Fibroblast of lung (primary cell): ENCODE measurements around the gene PRKCD. TPM values are rescaled to one million over a fixed set of nuclear protein-coding genes. Genes with fewer than 3 reads are reported as not detected.
A peak's percentile ranks its signal among the peaks of the same experiment; 100 is the strongest.

Source experiments
- DNase-seq, 2 donors: peaks; one replicate each; pipeline versions ENCODE4 v3.0.0 to v3.0.0-alpha.2; 2010; ENCODE audit warnings: low read depth in 2 of 2
- H2AFZ ChIP-seq: 2 replicates; pipeline ENCODE4 v1.5.1; 2012; ENCODE audit warnings: low read length, control low read depth, inconsistent platforms
- H3K27ac ChIP-seq: 2 replicates; pipeline ENCODE4 v1.5.1; 2011; ENCODE audit warnings: low read length, control low read depth; ENCODE audit not compliant: insufficient read depth
- H3K27me3 ChIP-seq: 2 replicates; pipeline ENCODE4 v1.5.1; 2011; ENCODE audit warnings: mild to moderate bottlenecking, low read length; ENCODE audit not compliant: control insufficient read depth, insufficient read depth
- H3K36me3 ChIP-seq: 2 replicates; pipeline ENCODE4 v1.5.1; 2011; ENCODE audit warnings: low read length; ENCODE audit not compliant: control insufficient read depth, insufficient read depth
- H3K4me1 ChIP-seq: 2 replicates; pipeline ENCODE4 v1.5.1; 2011; ENCODE audit warnings: low read length; ENCODE audit not compliant: control insufficient read depth, insufficient read depth; ENCODE audit errors: extremely low read depth
- H3K4me2 ChIP-seq: 2 replicates; pipeline ENCODE4 v1.5.1; 2011; ENCODE audit warnings: low read length, control low read depth; ENCODE audit not compliant: insufficient read depth; ENCODE audit errors: extremely low read depth
- H3K4me3 ChIP-seq, 4 experiments: fragments of 200-600 bp in 1 of 4; sonication (generic) in 1 of 4; replicated peaks in 1 of 4; 2 replicates each; pipeline ENCODE4 v1.5.1; 2011 to 2016; ENCODE audit warnings: low read length in 4 of 4, low read depth in 3 of 4, mild to moderate bottlenecking in 3 of 4, control low read depth in 2 of 4, inconsistent platforms in 1 of 4, mixed read lengths in 1 of 4; ENCODE audit not compliant: insufficient read depth in 1 of 4; ENCODE audit errors: control extremely low read depth in 1 of 4
- H3K79me2 ChIP-seq: 2 replicates; pipeline ENCODE4 v1.5.1; 2012; ENCODE audit warnings: mild to moderate bottlenecking, low read length, inconsistent platforms; ENCODE audit not compliant: control insufficient read depth, insufficient read depth
- H3K9ac ChIP-seq: 2 replicates; pipeline ENCODE4 v1.5.1; 2011; ENCODE audit warnings: mild to moderate bottlenecking, low read length, control low read depth; ENCODE audit not compliant: insufficient read depth
- H3K9me3 ChIP-seq: 2 replicates; pipeline ENCODE4 v1.5.1; 2012; ENCODE audit warnings: low read depth, low read length; ENCODE audit not compliant: control insufficient read depth, insufficient read depth
- H4K20me1 ChIP-seq: 2 replicates; pipeline ENCODE4 v1.5.1; 2011; ENCODE audit warnings: low read length; ENCODE audit not compliant: control insufficient read depth, insufficient read depth; ENCODE audit errors: extremely low read depth
- CTCF ChIP-seq, 2 donors: IDR thresholded peaks in 1 of 2; conservative IDR thresholded peaks in 1 of 2; 1 replicate in 1 of 2; 2 replicates in 1 of 2; pipeline ENCODE4 v1.5.1; 2011 to 2012; ENCODE audit warnings: low read length in 2 of 2, control low read depth in 1 of 2, inconsistent platforms in 1 of 2, low read depth in 1 of 2, mild to moderate bottlenecking in 1 of 2
- EZH2 ChIP-seq: IDR thresholded peaks from 2 replicates; pipeline ENCODE4 v1.5.1; 2012; ENCODE audit warnings: low read length, control low read depth, mild to moderate bottlenecking; ENCODE audit errors: missing control alignments
- polyA plus RNA-seq, 2 donors: library from polyadenylated mRNA; depleted of rRNA in 1 of 2; stranded (reverse) in 1 of 2; unstranded in 1 of 2; fragments of >200 nt; gene quantifications; 2 replicates each; pipeline ENCODE4 v1.2.1, GENCODE V29; 2011 to 2012; ENCODE audit warnings: missing spikeins in 1 of 2
- total RNA-seq: library from RNA; depleted of rRNA; stranded (reverse); fragments of >200 nt; gene quantifications from 2 replicates; pipeline ENCODE4 v1.2.1, GENCODE V29; 2014

Gene PRKCD
- total and polyA plus RNA-seq, 2 donors (not counting 1 experiment from before 2014, with no cell fraction given) = 3.8 to 21.2 TPM

GRCh38 chr3:53195066-53195450, 34.0 kb downstream of the PRKCD start:
- Histone ChIP-seq H3K4me3 (no peak overlapping the region), H4K20me1 (no peaks in the 10 kb centered on the region), H3K27ac (no peak overlapping the region), H3K36me3 (peaks cover 1% of the 10 kb centered on the region), H2AFZ (no peak overlapping the region), H3K79me2 (no peaks in the 10 kb centered on the region), H3K9me3 (no peaks in the 10 kb centered on the region), H3K9ac (no peak overlapping the region), H3K4me2 (no peak overlapping the region), H3K4me1 (peaks cover 9% of the 10 kb centered on the region), H3K27me3 (no peaks in the 10 kb centered on the region)
- no peak for DNase-seq
- no peak for TF ChIP-seq EZH2
- no peak for TF ChIP-seq CTCF (conservative IDR thresholded peaks at IDR 0.05 in 1 of 2, IDR thresholded peaks at IDR 0.05 in 1 of 2; ENCODE audit: low read depth in 1 of 2, low read length in 2 of 2)

GRCh38 chr3:53195602-53196574, 34.9 kb downstream of the PRKCD start:
- H3K27me3 ChIP-seq = no peaks in the 10 kb centered on the region
- H3K4me1 ChIP-seq = peaks cover 9% of the 10 kb centered on the region
- H2AFZ ChIP-seq = no peak overlapping the region
- TF ChIP-seq EZH2 = no peak
- peak; percentile 90 to 95 for TF ChIP-seq CTCF (conservative IDR thresholded peaks at IDR 0.05 in 1 of 2, IDR thresholded peaks at IDR 0.05 in 1 of 2; ENCODE audit: low read depth in 1 of 2, low read length in 2 of 2)
- no peaks in the 10 kb centered on the region for H3K79me2 ChIP-seq
- H3K4me3 ChIP-seq = no peak overlapping the region
- H3K36me3 ChIP-seq = peaks cover 1% of the 10 kb centered on the region
- H4K20me1 ChIP-seq = no peaks in the 10 kb centered on the region
- peak; percentile 23 to 34 for DNase-seq
- H3K9ac ChIP-seq = no peak overlapping the region
- H3K27ac ChIP-seq = no peak overlapping the region
- no peaks in the 10 kb centered on the region for H3K9me3 ChIP-seq
- peak overlapping the region; percentile 40 for H3K4me2 ChIP-seq

- no peak overlapping the region for H3K9ac ChIP-seq
- H2AFZ ChIP-seq = no peak overlapping the region
- no peak overlapping the region for H3K4me3 ChIP-seq
- H3K4me1 ChIP-seq = peaks cover 9% of the 10 kb centered on the region
- peak; percentile 56 to 62 for DNase-seq
- H3K27me3 ChIP-seq = no peaks in the 10 kb centered on the region
- H4K20me1 ChIP-seq = no peaks in the 10 kb centered on the region
- H3K4me2 ChIP-seq = no peak overlapping the region
- H3K36me3 ChIP-seq = peaks cover 1% of the 10 kb centered on the region
- no peak overlapping the region for H3K27ac ChIP-seq
- peak in 1 of 2 donors; percentile 14 for TF ChIP-seq CTCF (conservative IDR thresholded peaks at IDR 0.05 in 1 of 2, IDR thresholded peaks at IDR 0.05 in 1 of 2; ENCODE audit: low read depth in 1 of 2, low read length in 2 of 2)
- no peak for TF ChIP-seq EZH2
- no peaks in the 10 kb centered on the region for H3K79me2 ChIP-seq
- H3K9me3 ChIP-seq = no peaks in the 10 kb centered on the region
These were observed 35.8 kb downstream of the PRKCD start for GRCh38 chr3:53196575-53197407.
